GM12891 (cell line): ENCODE results near the gene PAFAH2.

Experiments
- PAX5 ChIP-seq: IDR thresholded peaks from 2 replicates; pipeline ENCODE4 v1.6.1; 2011; ENCODE audit warnings: low read length, moderate library complexity, mild to moderate bottlenecking; ENCODE audit not compliant: insufficient read depth, severe bottlenecking
- POLR2A ChIP-seq: IDR thresholded peaks from 2 replicates; pipeline ENCODE4 v1.6.1; 2011; ENCODE audit warnings: low read depth, low read length, control low read depth
- POLR2AphosphoS5 ChIP-seq: IDR thresholded peaks from 2 replicates; pipeline ENCODE4 v1.6.1; 2011; ENCODE audit warnings: low read depth, low read length, control low read depth
- POU2F2 ChIP-seq: IDR thresholded peaks from 2 replicates; pipeline ENCODE4 v1.6.1; 2011; ENCODE audit warnings: low read depth, mild to moderate bottlenecking, control low read depth, low read length, moderate library complexity
- SPI1 ChIP-seq: IDR thresholded peaks from 2 replicates; pipeline ENCODE4 v1.6.1; 2011; ENCODE audit warnings: low read depth, low read length, control low read depth
- TAF1 ChIP-seq: IDR thresholded peaks from 2 replicates; pipeline ENCODE4 v1.6.1; 2011; ENCODE audit warnings: low read depth, low read length, control low read depth

GRCh38 chr1:25918615-25919014 lies 79.2 kb downstream of the PAFAH2 start:
- TF ChIP-seq POLR2A (no peak), TAF1 (no peak), POLR2AphosphoS5 (no peak), PAX5 (no peak), SPI1 (no peak), POU2F2 (no peak)
